ENCODE results near the gene CA6.
A peak's percentile ranks its signal among the peaks of the same experiment; 100 is the strongest.

CA6 gene

DNA sequence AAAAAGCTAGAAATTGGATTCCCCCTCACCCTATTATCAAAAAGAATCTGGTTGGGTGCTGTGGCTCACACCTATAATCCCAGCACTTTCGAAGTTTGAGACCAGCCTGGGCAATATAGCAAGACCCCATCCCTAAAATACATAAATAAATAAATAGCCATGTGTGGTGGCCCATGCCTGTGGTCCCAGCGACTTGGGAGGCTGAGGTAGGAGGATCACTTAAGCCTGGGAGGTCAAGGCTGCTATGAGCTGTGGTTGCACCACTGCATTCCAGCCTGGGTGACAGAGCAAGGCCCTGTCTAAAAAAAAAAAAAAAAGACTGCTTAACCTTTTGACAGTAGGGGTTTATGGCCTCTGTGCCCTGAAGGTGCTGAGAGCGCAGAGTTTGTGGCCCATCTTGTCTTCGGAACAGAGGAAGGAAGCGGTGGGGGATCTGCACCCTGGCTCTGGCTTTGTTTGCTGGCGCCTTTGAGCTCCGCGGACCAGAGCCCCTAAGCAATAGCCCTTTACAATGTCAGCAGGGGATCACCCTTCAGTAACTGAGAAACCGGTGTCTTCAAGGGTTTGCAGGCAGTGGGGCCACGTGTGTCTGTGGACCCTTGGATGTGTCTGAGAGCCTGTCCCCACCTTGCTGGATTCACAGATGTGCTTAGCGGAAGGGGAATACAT lies 58.5 kb downstream of the CA6 start:
- H3K4me2 ChIP-seq (ENCODE audit: low read length) = no peak overlapping the region
- TF ChIP-seq, protein P1, sequence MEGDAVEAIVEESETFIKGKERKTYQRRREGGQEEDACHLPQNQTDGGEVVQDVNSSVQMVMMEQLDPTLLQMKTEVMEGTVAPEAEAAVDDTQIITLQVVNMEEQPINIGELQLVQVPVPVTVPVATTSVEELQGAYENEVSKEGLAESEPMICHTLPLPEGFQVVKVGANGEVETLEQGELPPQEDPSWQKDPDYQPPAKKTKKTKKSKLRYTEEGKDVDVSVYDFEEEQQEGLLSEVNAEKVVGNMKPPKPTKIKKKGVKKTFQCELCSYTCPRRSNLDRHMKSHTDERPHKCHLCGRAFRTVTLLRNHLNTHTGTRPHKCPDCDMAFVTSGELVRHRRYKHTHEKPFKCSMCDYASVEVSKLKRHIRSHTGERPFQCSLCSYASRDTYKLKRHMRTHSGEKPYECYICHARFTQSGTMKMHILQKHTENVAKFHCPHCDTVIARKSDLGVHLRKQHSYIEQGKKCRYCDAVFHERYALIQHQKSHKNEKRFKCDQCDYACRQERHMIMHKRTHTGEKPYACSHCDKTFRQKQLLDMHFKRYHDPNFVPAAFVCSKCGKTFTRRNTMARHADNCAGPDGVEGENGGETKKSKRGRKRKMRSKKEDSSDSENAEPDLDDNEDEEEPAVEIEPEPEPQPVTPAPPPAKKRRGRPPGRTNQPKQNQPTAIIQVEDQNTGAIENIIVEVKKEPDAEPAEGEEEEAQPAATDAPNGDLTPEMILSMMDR (IDR thresholded peaks at IDR 0.05) = no peak
- no peak overlapping the region for H2AFZ ChIP-seq
- H3K9me3 ChIP-seq (ENCODE audit: control insufficient read depth, low read length) = no peaks in the 10 kb centered on the region
- no peaks in the 10 kb centered on the region for H3K27me3 ChIP-seq (ENCODE audit: control insufficient read depth, insufficient read depth, low read length)
- H3K4me1 ChIP-seq = no peaks in the 10 kb centered on the region
- no peak overlapping the region for H3K27ac ChIP-seq
- no peak overlapping the region for H3K9ac ChIP-seq
- H3K79me2 ChIP-seq = no peaks in the 10 kb centered on the region
- H3K36me3 ChIP-seq (ENCODE audit: control insufficient read depth, insufficient read depth, low read length) = no peaks in the 10 kb centered on the region
- no peak overlapping the region for H3K4me3 ChIP-seq (ENCODE audit: low read depth, low read length)

DNA sequence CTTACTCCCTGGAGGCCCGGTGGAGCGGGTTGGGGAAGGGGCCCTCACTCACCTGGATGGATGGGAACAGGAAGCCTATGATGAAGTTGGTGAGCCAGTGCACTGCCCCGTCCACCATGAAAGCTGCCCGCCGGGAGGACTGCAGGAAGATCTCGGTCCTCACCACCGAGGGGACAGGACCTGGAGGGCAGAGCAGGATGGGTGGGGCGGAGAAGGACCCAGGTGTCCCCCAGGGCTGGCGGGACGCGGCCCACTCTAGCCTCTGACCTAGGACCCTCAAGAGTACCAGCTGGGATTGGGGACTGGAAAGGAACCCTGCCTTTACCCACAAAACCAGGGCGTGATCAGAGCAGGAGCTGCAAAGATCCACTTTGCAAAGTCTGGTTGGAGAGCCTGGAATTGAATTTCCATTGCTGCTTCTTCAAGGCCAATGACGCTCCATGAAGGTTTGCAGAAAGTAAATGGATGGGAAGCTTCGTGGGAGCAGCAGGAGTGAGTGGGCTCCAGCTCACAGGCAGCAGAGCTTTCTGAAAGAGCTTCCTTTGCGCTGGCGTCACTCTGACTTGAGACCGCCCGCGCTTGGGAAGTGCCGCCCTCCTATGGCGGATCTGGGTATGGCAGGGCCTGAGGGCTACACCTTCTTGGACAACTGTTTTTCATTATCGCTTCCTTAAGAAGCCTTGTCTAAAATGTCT lies 59.2 kb downstream of the CA6 start:
- TF ChIP-seq, protein P1 (IDR thresholded peaks at IDR 0.05) = peak; percentile 86
- no peak overlapping the region for H3K27ac ChIP-seq
- H3K9ac ChIP-seq = no peak overlapping the region
- peak overlapping the region; percentile 42 for H2AFZ ChIP-seq
- no peaks in the 10 kb centered on the region for H3K27me3 ChIP-seq (ENCODE audit: control insufficient read depth, insufficient read depth, low read length)
- H3K9me3 ChIP-seq (ENCODE audit: control insufficient read depth, low read length) = no peaks in the 10 kb centered on the region
- H3K36me3 ChIP-seq (ENCODE audit: control insufficient read depth, insufficient read depth, low read length) = no peaks in the 10 kb centered on the region
- H3K4me2 ChIP-seq (ENCODE audit: low read length) = no peak overlapping the region
- H3K4me3 ChIP-seq (ENCODE audit: low read depth, low read length) = no peak overlapping the region
- no peaks in the 10 kb centered on the region for H3K79me2 ChIP-seq
- H3K4me1 ChIP-seq = no peaks in the 10 kb centered on the region

DNA sequence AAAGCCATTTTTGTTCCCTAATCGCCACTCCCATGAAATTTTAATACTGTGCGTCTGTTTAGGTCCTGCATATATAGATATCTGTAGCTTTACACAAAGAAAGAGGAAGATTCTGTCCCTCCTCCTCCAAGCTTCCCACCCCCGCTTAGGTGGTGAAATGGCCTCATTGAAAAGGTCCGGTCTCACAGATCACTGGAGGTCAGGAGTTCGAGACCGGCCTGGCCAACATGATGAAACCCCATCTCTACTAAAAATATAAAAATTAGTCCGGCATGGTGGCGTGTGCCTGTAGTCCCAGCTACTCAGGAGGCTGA lies 59.7 kb downstream of the CA6 start:
- H3K79me2 ChIP-seq = no peaks in the 10 kb centered on the region
- no peaks in the 10 kb centered on the region for H3K4me1 ChIP-seq
- no peak overlapping the region for H2AFZ ChIP-seq
- TF ChIP-seq, protein P1 (IDR thresholded peaks at IDR 0.05) = no peak
- no peaks in the 10 kb centered on the region for H3K9me3 ChIP-seq (ENCODE audit: control insufficient read depth, low read length)
- no peak overlapping the region for H3K4me3 ChIP-seq (ENCODE audit: low read depth, low read length)
- H3K27me3 ChIP-seq (ENCODE audit: control insufficient read depth, insufficient read depth, low read length) = no peaks in the 10 kb centered on the region
- no peaks in the 10 kb centered on the region for H3K36me3 ChIP-seq (ENCODE audit: control insufficient read depth, insufficient read depth, low read length)
- H3K9ac ChIP-seq = no peak overlapping the region
- H3K4me2 ChIP-seq (ENCODE audit: low read length) = no peak overlapping the region
- no peak overlapping the region for H3K27ac ChIP-seq

DNA sequence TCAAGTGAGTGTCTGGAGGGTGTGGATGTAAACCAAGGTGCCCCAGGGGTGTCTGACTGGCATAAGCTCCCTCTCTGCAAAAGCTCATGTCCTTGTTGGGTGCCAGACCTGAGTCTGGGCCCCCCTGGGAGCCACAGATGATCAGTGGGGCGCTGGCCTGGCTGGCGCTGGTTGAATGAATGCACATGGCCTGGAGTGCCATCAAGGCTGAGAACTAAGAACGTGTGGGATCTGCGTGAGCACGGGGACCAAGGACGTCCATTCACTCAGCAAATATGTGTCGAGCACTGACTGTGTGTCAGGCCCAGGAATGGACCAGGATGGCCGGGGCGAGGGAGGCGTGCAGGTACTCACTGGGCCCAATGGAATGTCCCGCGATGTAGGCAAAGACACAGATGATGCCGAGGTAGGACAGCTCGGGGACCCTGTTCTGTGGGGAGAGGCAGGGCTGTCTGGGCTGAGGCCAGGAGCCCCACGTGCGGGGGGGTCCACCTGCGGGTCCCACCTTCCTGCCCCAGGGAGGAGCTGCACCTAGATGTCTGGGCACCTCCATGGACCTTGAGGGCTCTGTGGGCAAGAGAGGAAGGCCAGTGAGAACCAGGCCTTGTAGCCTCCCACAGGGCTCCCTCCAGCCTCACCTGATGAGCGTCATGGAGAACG lies 61.4 kb downstream of the CA6 start:
- no peaks in the 10 kb centered on the region for H3K4me1 ChIP-seq
- no peaks in the 10 kb centered on the region for H3K79me2 ChIP-seq
- no peak overlapping the region for H2AFZ ChIP-seq
- H3K9ac ChIP-seq = no peak overlapping the region
- no peak overlapping the region for H3K4me2 ChIP-seq (ENCODE audit: low read length)
- no peak overlapping the region for H3K27ac ChIP-seq
- H3K36me3 ChIP-seq (ENCODE audit: control insufficient read depth, insufficient read depth, low read length) = no peaks in the 10 kb centered on the region
- TF ChIP-seq, protein P1 (IDR thresholded peaks at IDR 0.05) = no peak
- H3K4me3 ChIP-seq (ENCODE audit: low read depth, low read length) = no peak overlapping the region
- no peaks in the 10 kb centered on the region for H3K27me3 ChIP-seq (ENCODE audit: control insufficient read depth, insufficient read depth, low read length)
- H3K9me3 ChIP-seq (ENCODE audit: control insufficient read depth, low read length) = no peaks in the 10 kb centered on the region

Measured in parathyroid adenoma (tissue), 2 donors.